ENCODE results near the gene HOXC5.
"Not testable (repeated sequence)": the region's sequence is repeated elsewhere in the genome, so short reads cannot be mapped to it uniquely, and the experiment has no call there.

HOXC5 gene

GRCh38 chr12:54066408-54066807, 33.6 kb downstream of the HOXC5 start:
- no peak for DNase-seq (ENCODE audit: low read depth)

- no peak for DNase-seq (ENCODE audit: low read depth)
Observed at GRCh38 chr12:54068418-54069070, 35.7 kb downstream of the HOXC5 start.

GRCh38 chr12:54071942-54072341, 39.1 kb downstream of the HOXC5 start:
- DNase-seq (ENCODE audit: low read depth), result no peak

GRCh38 chr12:54074308-54074707, 41.5 kb downstream of the HOXC5 start:
- no peak for DNase-seq (ENCODE audit: low read depth)

- DNase-seq (ENCODE audit: low read depth), result no peak
Observed at GRCh38 chr12:54075409-54075808, 42.6 kb downstream of the HOXC5 start.

GRCh38 chr12:54075974-54076373, 43.1 kb downstream of the HOXC5 start:
- DNase-seq (ENCODE audit: low read depth), result no peak

GRCh38 chr12:54077843-54078242, 45.0 kb downstream of the HOXC5 start:
- not testable (repeated sequence) for DNase-seq (ENCODE audit: low read depth)

- not testable (repeated sequence) for DNase-seq (ENCODE audit: low read depth)
Observed at GRCh38 chr12:54079115-54079514, 46.3 kb downstream of the HOXC5 start.

- not testable (repeated sequence) for DNase-seq (ENCODE audit: low read depth)
Observed at GRCh38 chr12:54080008-54080924, 47.4 kb downstream of the HOXC5 start.

- DNase-seq (ENCODE audit: low read depth), result not testable (repeated sequence)
Observed at GRCh38 chr12:54081053-54081514, 48.2 kb downstream of the HOXC5 start.

- not testable (repeated sequence) for DNase-seq (ENCODE audit: low read depth)
Observed at GRCh38 chr12:54081581-54082396, 48.9 kb downstream of the HOXC5 start.

- peak; percentile 25 for DNase-seq (ENCODE audit: low read depth)
Observed at GRCh38 chr12:54082397-54082892, 49.6 kb downstream of the HOXC5 start.

Data from stimulated activated CD4-positive, alpha-beta T cell treated with anti-CD3 and anti-CD28 coated beads, Interleukin-2, amount 100 ng/mL, for 4 hours (primary cell).